ENCODE measurements around the gene PRKD1. TPM values are rescaled to one million over a fixed set of nuclear protein-coding genes. Genes with fewer than 3 reads are reported as not detected.

Gene PRKD1
- total RNA-seq, 1 donor from 2014 or later: 11.8 TPM

GRCh38 chr14:29576927-29577326 is 350.7 kb downstream of the PRKD1 start:
- Histone ChIP-seq H3K36me3 (peaks cover 0 to 5% of the 10 kb centered on the region in 2 donors), H3K27ac (no peak overlapping the region), H3K4me1 (no peaks in the 10 kb centered on the region), H3K4me3 (no peak overlapping the region), H3K9me3 (no peaks in the 10 kb centered on the region), H3K27me3 (no peaks in the 10 kb centered on the region)
- no peak for DNase-seq (ENCODE audit: extremely low spot score in 2 of 2)
- TF ChIP-seq POLR2A (IDR thresholded peaks at IDR 0.05): no peak
- no peak for TF ChIP-seq POLR2AphosphoS5 (IDR thresholded peaks at IDR 0.05; ENCODE audit: insufficient read depth in 1 of 2, low read depth in 1 of 2)
- TF ChIP-seq CTCF (IDR thresholded peaks at IDR 0.05): no peak
- intact Hi-C loops (cut with DNase I): no loop called here

- TF ChIP-seq POLR2A (IDR thresholded peaks at IDR 0.05) (no peak), CTCF (IDR thresholded peaks at IDR 0.05) (no peak), POLR2AphosphoS5 (IDR thresholded peaks at IDR 0.05; ENCODE audit: insufficient read depth in 1 of 2, low read depth in 1 of 2) (no peak)
- DNase-seq (ENCODE audit: extremely low spot score in 2 of 2): no peak
Observed at GRCh38 chr14:29569194-29569593, 358.5 kb downstream of the PRKD1 start.

GRCh38 chr14:29566194-29566593 is 361.5 kb downstream of the PRKD1 start:
- Histone ChIP-seq H3K36me3 (no peaks in the 10 kb centered on the region), H3K4me1 (no peaks in the 10 kb centered on the region), H3K4me3 (no peak overlapping the region), H3K27ac (no peak overlapping the region), H3K27me3 (no peaks in the 10 kb centered on the region), H3K9me3 (no peaks in the 10 kb centered on the region)
- no peak for DNase-seq (ENCODE audit: extremely low spot score in 2 of 2)
- TF ChIP-seq POLR2A (IDR thresholded peaks at IDR 0.05): no peak
- no peak for TF ChIP-seq CTCF (IDR thresholded peaks at IDR 0.05)
- TF ChIP-seq POLR2AphosphoS5 (IDR thresholded peaks at IDR 0.05; ENCODE audit: insufficient read depth in 1 of 2, low read depth in 1 of 2): no peak
- intact Hi-C loops (cut with DNase I): no loop called here

More at GRCh38 chr14:29569194-29569593, 358.5 kb downstream of the PRKD1 start:
- Histone ChIP-seq H3K27me3 (no peaks in the 10 kb centered on the region), H3K9me3 (no peaks in the 10 kb centered on the region), H3K27ac (no peak overlapping the region), H3K36me3 (no peaks in the 10 kb centered on the region), H3K4me3 (no peak overlapping the region), H3K4me1 (no peaks in the 10 kb centered on the region)
- intact Hi-C loops (cut with DNase I): no loop called here

- intact Hi-C loops (cut with DNase I): no loop called here
- no peak overlapping the region for H3K27ac ChIP-seq
Observed at GRCh38 chr14:29558516-29558915, 369.1 kb downstream of the PRKD1 start.

More at GRCh38 chr14:29558516-29558915, 369.1 kb downstream of the PRKD1 start:
- Histone ChIP-seq H3K9me3 (no peaks in the 10 kb centered on the region), H3K4me1 (no peaks in the 10 kb centered on the region), H3K36me3 (no peaks in the 10 kb centered on the region), H3K4me3 (no peak overlapping the region), H3K27me3 (no peaks in the 10 kb centered on the region)
- no peak for DNase-seq (ENCODE audit: extremely low spot score in 2 of 2)
- TF ChIP-seq CTCF (IDR thresholded peaks at IDR 0.05) (no peak), POLR2A (IDR thresholded peaks at IDR 0.05) (no peak), POLR2AphosphoS5 (IDR thresholded peaks at IDR 0.05; ENCODE audit: insufficient read depth in 1 of 2, low read depth in 1 of 2) (no peak)
